ENCODE measurements around the gene AFDN.

Gene AFDN

GRCh38 chr6:167980911-167981580 lies 154.3 kb downstream of the AFDN start:
- DNase-seq (ENCODE audit: low read depth): no peak

GRCh38 chr6:167981916-167982462 lies 155.3 kb downstream of the AFDN start:
- no peak for DNase-seq (ENCODE audit: low read depth)

GRCh38 chr6:167984144-167984719 lies 157.5 kb downstream of the AFDN start:
- no peak for DNase-seq (ENCODE audit: low read depth)

GRCh38 chr6:167984876-167985604 lies 158.3 kb downstream of the AFDN start:
- DNase-seq (ENCODE audit: low read depth): no peak

GRCh38 chr6:167985911-167986595 lies 159.3 kb downstream of the AFDN start:
- DNase-seq (ENCODE audit: low read depth): no peak

GRCh38 chr6:167987396-167988153 lies 160.9 kb downstream of the AFDN start:
- DNase-seq (ENCODE audit: low read depth): no peak

GRCh38 chr6:167988154-167988495 lies 161.4 kb downstream of the AFDN start:
- no peak for DNase-seq (ENCODE audit: low read depth)

- no peak for DNase-seq (ENCODE audit: low read depth)
These were observed 162.5 kb downstream of the AFDN start for GRCh38 chr6:167988945-167989841.

GRCh38 chr6:167990016-167990945 lies 163.6 kb downstream of the AFDN start:
- no peak for DNase-seq (ENCODE audit: low read depth)

GRCh38 chr6:167993169-167993568 lies 166.5 kb downstream of the AFDN start:
- no peak for DNase-seq (ENCODE audit: low read depth)

GRCh38 chr6:167993831-167994230 lies 167.1 kb downstream of the AFDN start:
- DNase-seq (ENCODE audit: low read depth): no peak

- no peak for DNase-seq (ENCODE audit: low read depth)
These were observed 168.6 kb downstream of the AFDN start for GRCh38 chr6:167995302-167995701.

GRCh38 chr6:167995731-167996151 lies 169.0 kb downstream of the AFDN start:
- DNase-seq (ENCODE audit: low read depth): no peak

- no peak for DNase-seq (ENCODE audit: low read depth)
These were observed 169.9 kb downstream of the AFDN start for GRCh38 chr6:167996424-167997199.

GRCh38 chr6:167997642-167998041 lies 170.9 kb downstream of the AFDN start, which contains the start of gene KIF25:
Gene KIF25 (plus strand): TSS chr6:167997671. CDS start chr6:168029586, 31,915 bp downstream.
- DNase-seq (ENCODE audit: low read depth): no peak

- DNase-seq (ENCODE audit: low read depth): no peak
These were observed 171.5 kb downstream of the AFDN start for GRCh38 chr6:167998215-167998614.

- DNase-seq (ENCODE audit: low read depth): no peak
These were observed 173.7 kb downstream of the AFDN start for GRCh38 chr6:168000198-168001028.

GRCh38 chr6:168001029-168001332 lies 174.3 kb downstream of the AFDN start:
- DNase-seq (ENCODE audit: low read depth): no peak
